Vagina (tissue), 2 donors: Measurements from ENCODE around the gene GID8.

Experiments
- POLR2A ChIP-seq, 2 donors: fragments of 450-650 bp; IDR thresholded peaks; one replicate each; pipeline ENCODE4 v1.6.1; 2017; ENCODE audit warnings: antibody characterized with exemption in 2 of 2, mild to moderate bottlenecking in 2 of 2, moderate library complexity in 2 of 2
- POLR2AphosphoS5 ChIP-seq, 2 donors: sonication (generic); formaldehyde crosslinking; IDR thresholded peaks; one replicate each; pipeline ENCODE4 v1.9.0; 2017; ENCODE audit warnings: antibody characterized with exemption in 2 of 2, mild to moderate bottlenecking in 2 of 2, low read depth in 1 of 2; ENCODE audit not compliant: insufficient read depth in 1 of 2
- TF ChIP-seq, protein P1 (sequence below), 3 experiments: fragments of 450-650 bp in 2 of 3; fragments of 200-600 bp in 1 of 3; sonication (generic) in 1 of 3; IDR thresholded peaks; one replicate each; pipeline ENCODE4 v1.5.1; 2017 to 2019; ENCODE audit warnings: antibody characterized with exemption in 3 of 3, mild to moderate bottlenecking in 2 of 3, moderate library complexity in 2 of 3

DNA sequence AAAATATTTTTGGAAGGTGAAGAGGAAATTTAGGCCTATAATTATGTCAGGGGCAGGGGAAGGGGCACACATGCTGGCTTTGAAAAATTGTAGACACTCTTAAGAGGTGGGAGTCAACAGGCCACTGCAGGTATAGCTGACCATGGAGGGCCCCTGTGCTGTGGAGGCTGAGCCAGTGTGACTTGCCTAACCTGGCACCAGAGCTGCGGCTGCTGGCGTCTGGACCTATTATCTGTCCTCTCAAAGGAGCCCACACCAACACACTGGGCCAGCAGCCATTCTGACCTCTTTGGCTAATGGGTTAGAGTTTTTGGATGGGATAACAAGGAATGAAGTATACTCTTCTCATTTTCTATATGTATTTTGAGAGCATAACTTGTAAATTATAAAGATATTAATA is 4.5 kb downstream of the GID8 start:
- TF ChIP-seq POLR2AphosphoS5 (IDR thresholded peaks at IDR 0.05; ENCODE audit: insufficient read depth in 1 of 2, low read depth in 1 of 2) = no peak
- TF ChIP-seq, protein P1, sequence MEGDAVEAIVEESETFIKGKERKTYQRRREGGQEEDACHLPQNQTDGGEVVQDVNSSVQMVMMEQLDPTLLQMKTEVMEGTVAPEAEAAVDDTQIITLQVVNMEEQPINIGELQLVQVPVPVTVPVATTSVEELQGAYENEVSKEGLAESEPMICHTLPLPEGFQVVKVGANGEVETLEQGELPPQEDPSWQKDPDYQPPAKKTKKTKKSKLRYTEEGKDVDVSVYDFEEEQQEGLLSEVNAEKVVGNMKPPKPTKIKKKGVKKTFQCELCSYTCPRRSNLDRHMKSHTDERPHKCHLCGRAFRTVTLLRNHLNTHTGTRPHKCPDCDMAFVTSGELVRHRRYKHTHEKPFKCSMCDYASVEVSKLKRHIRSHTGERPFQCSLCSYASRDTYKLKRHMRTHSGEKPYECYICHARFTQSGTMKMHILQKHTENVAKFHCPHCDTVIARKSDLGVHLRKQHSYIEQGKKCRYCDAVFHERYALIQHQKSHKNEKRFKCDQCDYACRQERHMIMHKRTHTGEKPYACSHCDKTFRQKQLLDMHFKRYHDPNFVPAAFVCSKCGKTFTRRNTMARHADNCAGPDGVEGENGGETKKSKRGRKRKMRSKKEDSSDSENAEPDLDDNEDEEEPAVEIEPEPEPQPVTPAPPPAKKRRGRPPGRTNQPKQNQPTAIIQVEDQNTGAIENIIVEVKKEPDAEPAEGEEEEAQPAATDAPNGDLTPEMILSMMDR (IDR thresholded peaks at IDR 0.05) = no peak
- TF ChIP-seq POLR2A (IDR thresholded peaks at IDR 0.05) = no peak
